ENCODE results near the gene SLC16A8. TPM values are rescaled to one million over a fixed set of nuclear protein-coding genes. Genes with fewer than 3 reads are reported as not detected.

The SLC16A8 gene
- total and polyA plus RNA-seq, 2 of the 13 experiments (the other 11 are each of a cell fraction or from before 2014, with no cell fraction given): not detected

DNA sequence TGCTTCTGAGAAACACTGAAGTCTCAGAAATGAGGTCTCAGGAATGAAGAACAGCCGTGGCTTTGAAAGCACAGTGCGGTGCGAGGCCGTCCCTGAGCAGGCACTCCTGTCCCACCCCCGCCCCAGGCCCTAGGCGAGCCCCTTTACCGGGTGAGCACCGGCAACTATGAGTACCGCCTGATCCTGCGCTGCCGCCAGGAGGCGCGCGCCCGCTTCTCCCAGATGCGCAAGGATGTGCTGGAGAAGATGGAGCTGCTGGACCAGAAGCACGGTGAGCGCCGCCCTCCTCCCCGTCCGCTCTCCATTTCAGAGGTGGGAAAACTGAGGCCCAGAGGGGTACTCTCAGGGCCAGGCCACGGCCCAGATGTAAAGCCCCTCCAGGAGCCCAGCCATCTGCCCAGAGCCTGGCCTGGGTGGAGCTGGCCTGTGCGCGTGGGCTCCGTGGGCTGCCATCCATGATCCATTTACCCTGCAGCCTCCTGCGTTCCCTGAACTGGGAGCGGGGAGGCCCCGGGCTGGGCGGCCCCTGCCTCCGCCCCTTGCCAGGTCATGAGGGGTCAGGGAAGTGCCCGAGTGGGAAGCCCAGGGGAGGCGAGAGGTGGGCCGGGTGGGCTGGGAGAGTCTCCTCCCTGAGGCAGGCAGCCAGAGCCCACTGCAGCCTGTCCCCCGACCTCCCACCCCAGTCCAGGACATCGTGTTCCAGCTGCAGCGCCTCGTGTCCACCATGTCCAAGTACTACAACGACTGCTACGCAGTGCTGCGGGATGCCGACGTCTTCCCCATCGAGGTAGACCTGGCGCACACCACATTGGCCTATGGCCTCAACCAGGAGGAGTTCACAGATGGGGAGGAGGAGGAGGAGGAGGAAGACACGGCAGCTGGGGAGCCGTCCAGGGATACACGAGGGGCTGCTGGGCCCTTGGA is 9.5 kb downstream of the SLC16A8 start (continued):
- TF ChIP-seq ZNF83 (CRISPR knock-in tag; IDR thresholded peaks at IDR 0.05; ENCODE audit: borderline replicate concordance) (no peak), SNAI1 (CRISPR knock-in tag; IDR thresholded peaks at IDR 0.05; ENCODE audit: borderline replicate concordance) (no peak), ZNF446 (CRISPR knock-in tag; IDR thresholded peaks at IDR 0.05) (no peak), SCMH1 (CRISPR knock-in tag; IDR thresholded peaks at IDR 0.05; ENCODE audit: borderline replicate concordance) (no peak), ZNF451 (CRISPR knock-in tag; IDR thresholded peaks at IDR 0.05) (no peak), RFX3 (CRISPR knock-in tag; IDR thresholded peaks at IDR 0.05) (no peak)
- TF ChIP-seq, protein P1, sequence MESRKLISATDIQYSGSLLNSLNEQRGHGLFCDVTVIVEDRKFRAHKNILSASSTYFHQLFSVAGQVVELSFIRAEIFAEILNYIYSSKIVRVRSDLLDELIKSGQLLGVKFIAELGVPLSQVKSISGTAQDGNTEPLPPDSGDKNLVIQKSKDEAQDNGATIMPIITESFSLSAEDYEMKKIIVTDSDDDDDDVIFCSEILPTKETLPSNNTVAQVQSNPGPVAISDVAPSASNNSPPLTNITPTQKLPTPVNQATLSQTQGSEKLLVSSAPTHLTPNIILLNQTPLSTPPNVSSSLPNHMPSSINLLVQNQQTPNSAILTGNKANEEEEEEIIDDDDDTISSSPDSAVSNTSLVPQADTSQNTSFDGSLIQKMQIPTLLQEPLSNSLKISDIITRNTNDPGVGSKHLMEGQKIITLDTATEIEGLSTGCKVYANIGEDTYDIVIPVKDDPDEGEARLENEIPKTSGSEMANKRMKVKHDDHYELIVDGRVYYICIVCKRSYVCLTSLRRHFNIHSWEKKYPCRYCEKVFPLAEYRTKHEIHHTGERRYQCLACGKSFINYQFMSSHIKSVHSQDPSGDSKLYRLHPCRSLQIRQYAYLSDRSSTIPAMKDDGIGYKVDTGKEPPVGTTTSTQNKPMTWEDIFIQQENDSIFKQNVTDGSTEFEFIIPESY (CRISPR knock-in tag; IDR thresholded peaks at IDR 0.05): no peak

DNA sequence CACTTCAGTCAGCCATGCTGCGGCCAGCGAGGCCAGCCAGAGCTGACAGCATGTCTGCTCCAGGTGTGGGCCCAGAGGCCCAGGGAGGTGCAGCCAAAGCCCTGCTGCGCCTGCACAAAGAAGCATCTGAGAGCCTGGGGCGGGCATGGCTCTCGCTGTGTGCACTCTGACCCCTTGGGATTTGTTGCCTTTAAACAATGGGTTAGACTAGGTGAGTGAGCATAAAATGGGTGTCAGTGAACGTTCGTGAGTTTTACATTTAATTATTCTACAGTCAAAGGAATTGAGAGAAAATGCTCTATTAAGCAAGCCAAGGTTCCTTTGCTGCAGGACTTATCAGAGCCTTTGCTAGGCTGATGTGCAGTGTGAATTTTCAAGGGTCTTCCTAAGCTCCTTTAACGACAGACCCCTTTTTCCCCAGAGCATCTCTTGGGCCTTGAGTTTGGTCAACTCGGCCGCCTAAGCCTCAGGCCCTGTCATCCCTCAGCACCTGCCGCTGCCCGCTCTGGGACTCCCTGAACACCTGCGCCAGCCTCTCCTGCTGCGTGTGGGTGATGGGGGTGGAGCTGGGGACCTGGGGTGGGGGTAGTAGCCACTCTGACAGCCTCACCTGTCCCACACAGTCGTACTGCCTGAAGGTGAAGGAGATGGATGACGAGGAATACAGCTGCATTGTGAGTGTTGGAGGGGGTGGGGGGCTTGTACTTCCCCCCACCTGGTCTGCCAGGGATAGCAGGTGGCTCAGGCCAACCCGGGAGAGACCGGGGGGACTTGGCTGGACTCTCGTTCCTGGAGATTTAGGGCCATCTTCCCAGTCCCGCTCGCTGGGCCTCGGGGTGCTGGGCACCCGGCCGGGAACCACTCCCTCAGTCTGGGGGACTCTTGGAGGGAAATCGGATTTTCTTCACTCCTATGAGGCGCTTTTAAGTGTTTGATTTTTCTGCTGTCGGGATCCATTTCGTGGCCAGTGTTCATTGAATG is 10.5 kb downstream of the SLC16A8 start:
- POLR2A ChIA-PET: no interaction called here

More for the DNA sequence above, 10.5 kb downstream of the SLC16A8 start:
- no peak for ATAC-seq
- Histone ChIP-seq H3K4me2 (ENCODE audit: low read depth, low read length) (no peak overlapping the region), H3K4me3 (replicated peaks in 1 of 3; ENCODE audit: insufficient read depth in 1 of 3, low read depth in 2 of 3, low read length in 3 of 3) (no peak overlapping the region), H3K9ac (ENCODE audit: insufficient read depth, low read depth, low read length) (no peak overlapping the region), H3K9me3 (ENCODE audit: low read length) (no peaks in the 10 kb centered on the region), H2AFZ (ENCODE audit: low read length) (no peak overlapping the region), H3K27me3 (ENCODE audit: control insufficient read depth in 1 of 2, insufficient read depth in 2 of 2, low read length in 2 of 2) (no peaks in the 10 kb centered on the region), H3K4me1 (ENCODE audit: insufficient read depth, low read length) (no peaks in the 10 kb centered on the region), H3K27ac (ENCODE audit: extremely low read length, insufficient read depth, low read length) (no peak overlapping the region), H3K36me3 (replicated peaks in 1 of 2; ENCODE audit: control insufficient read depth in 1 of 2, insufficient read depth in 2 of 2, low read length in 2 of 2) (peaks cover 10 to 22% of the 10 kb centered on the region in 2 experiments), H4K20me1 (ENCODE audit: insufficient read depth, low read length) (no peaks in the 10 kb centered on the region), H3K79me2 (ENCODE audit: insufficient read depth, low read length) (no peaks in the 10 kb centered on the region)
- intact Hi-C loops (cut with micrococcal nuclease; ENCODE audit: unreplicated experiment) (no loop called here), in situ Hi-C loops (cut with HindIII; ENCODE audit: extremely low pct_ligation_motif_present, low pct_unique_long_range_greater_than_20kb) (no loop called here)
- FAIRE-seq: no peak
- WGBS (ENCODE audit: low lambda C conversion rate): 95% methylated on average over 26 of the region's 28 CpGs
- no TSS peak for BruUV-seq (replicated peaks)
- DNase-seq (ENCODE audit: low spot score): no peak
- CTCF ChIA-PET (ENCODE audit: low intra/inter-chr PET ratio, low total read pairs): no interaction called here
- TF ChIP-seq, protein P2, sequence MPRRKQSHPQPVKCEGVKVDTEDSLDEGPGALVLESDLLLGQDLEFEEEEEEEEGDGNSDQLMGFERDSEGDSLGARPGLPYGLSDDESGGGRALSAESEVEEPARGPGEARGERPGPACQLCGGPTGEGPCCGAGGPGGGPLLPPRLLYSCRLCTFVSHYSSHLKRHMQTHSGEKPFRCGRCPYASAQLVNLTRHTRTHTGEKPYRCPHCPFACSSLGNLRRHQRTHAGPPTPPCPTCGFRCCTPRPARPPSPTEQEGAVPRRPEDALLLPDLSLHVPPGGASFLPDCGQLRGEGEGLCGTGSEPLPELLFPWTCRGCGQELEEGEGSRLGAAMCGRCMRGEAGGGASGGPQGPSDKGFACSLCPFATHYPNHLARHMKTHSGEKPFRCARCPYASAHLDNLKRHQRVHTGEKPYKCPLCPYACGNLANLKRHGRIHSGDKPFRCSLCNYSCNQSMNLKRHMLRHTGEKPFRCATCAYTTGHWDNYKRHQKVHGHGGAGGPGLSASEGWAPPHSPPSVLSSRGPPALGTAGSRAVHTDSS (CRISPR knock-in tag; conservative IDR thresholded peaks at IDR 0.05): no peak
- no peak for TF ChIP-seq ZNF572 (CRISPR knock-in tag; IDR thresholded peaks at IDR 0.05)
- TF ChIP-seq MAFK (conservative IDR thresholded peaks at IDR 0.05 in 1 of 2, IDR thresholded peaks at IDR 0.05 in 1 of 2; ENCODE audit: low read length in 2 of 2): no peak
- TF ChIP-seq MLLT10 (CRISPR knock-in tag; IDR thresholded peaks at IDR 0.05): no peak
- TF ChIP-seq, protein P3, sequence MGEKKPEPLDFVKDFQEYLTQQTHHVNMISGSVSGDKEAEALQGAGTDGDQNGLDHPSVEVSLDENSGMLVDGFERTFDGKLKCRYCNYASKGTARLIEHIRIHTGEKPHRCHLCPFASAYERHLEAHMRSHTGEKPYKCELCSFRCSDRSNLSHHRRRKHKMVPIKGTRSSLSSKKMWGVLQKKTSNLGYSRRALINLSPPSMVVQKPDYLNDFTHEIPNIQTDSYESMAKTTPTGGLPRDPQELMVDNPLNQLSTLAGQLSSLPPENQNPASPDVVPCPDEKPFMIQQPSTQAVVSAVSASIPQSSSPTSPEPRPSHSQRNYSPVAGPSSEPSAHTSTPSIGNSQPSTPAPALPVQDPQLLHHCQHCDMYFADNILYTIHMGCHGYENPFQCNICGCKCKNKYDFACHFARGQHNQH (CRISPR knock-in tag; IDR thresholded peaks at IDR 0.05): no peak
- TF ChIP-seq, protein P4, sequence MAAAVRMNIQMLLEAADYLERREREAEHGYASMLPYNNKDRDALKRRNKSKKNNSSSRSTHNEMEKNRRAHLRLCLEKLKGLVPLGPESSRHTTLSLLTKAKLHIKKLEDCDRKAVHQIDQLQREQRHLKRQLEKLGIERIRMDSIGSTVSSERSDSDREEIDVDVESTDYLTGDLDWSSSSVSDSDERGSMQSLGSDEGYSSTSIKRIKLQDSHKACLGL (CRISPR knock-in tag; IDR thresholded peaks at IDR 0.05): no peak
- TF ChIP-seq ELF4 (CRISPR knock-in tag; IDR thresholded peaks at IDR 0.05; ENCODE audit: borderline replicate concordance): no peak
